Neutrophil (primary cell): Measurements from ENCODE around the gene MASP1.
"Not testable (repeated sequence)": the region's sequence is repeated elsewhere in the genome, so short reads cannot be mapped to it uniquely, and the experiment has no call there.

Experiments used
- H3K27ac ChIP-seq: fragments of 200-600 bp; sonication (generic); 2 replicates; pipeline ENCODE4 v1.5.1; 2016; ENCODE audit warnings: mild to moderate bottlenecking, moderate library complexity
- H3K27me3 ChIP-seq: fragments of 200-600 bp; sonication (generic); 2 replicates; pipeline ENCODE4 v1.6.0; 2016; ENCODE audit warnings: mild to moderate bottlenecking
- H3K36me3 ChIP-seq: fragments of 200-600 bp; sonication (generic); 2 replicates; pipeline ENCODE4 v1.5.1; 2017
- H3K4me1 ChIP-seq, 2 experiments: fragments of 200-600 bp in 1 of 2; sonication (generic) in 1 of 2; 1 replicate in 1 of 2; 2 replicates in 1 of 2; pipeline versions ENCODE4 v1.5.1 to v1.6.1; 2013 to 2016; ENCODE audit warnings: low read depth in 1 of 2, low read length in 1 of 2, mild to moderate bottlenecking in 1 of 2, moderate library complexity in 1 of 2; ENCODE audit not compliant: control insufficient read depth in 1 of 2, insufficient read depth in 1 of 2
- H3K4me3 ChIP-seq, 2 experiments: fragments of 200-600 bp in 1 of 2; sonication (generic) in 1 of 2; 1 replicate in 1 of 2; 2 replicates in 1 of 2; pipeline ENCODE4 v1.5.1; 2013 to 2016; ENCODE audit warnings: low read depth in 1 of 2, low read length in 1 of 2, mild to moderate bottlenecking in 1 of 2, moderate library complexity in 1 of 2
- H3K9me3 ChIP-seq: fragments of 200-600 bp; sonication (generic); 2 replicates; pipeline ENCODE4 v1.5.1; 2016
- TF ChIP-seq, protein P1 (sequence below): fragments of 200-600 bp; sonication (generic); IDR thresholded peaks from 2 replicates; pipeline ENCODE4 v1.5.1; 2016; ENCODE audit warnings: antibody characterized with exemption

The MASP1 gene

GRCh38 chr3:187207624-187208023 lies 83.9 kb downstream of the MASP1 start:
- TF ChIP-seq, protein P1, sequence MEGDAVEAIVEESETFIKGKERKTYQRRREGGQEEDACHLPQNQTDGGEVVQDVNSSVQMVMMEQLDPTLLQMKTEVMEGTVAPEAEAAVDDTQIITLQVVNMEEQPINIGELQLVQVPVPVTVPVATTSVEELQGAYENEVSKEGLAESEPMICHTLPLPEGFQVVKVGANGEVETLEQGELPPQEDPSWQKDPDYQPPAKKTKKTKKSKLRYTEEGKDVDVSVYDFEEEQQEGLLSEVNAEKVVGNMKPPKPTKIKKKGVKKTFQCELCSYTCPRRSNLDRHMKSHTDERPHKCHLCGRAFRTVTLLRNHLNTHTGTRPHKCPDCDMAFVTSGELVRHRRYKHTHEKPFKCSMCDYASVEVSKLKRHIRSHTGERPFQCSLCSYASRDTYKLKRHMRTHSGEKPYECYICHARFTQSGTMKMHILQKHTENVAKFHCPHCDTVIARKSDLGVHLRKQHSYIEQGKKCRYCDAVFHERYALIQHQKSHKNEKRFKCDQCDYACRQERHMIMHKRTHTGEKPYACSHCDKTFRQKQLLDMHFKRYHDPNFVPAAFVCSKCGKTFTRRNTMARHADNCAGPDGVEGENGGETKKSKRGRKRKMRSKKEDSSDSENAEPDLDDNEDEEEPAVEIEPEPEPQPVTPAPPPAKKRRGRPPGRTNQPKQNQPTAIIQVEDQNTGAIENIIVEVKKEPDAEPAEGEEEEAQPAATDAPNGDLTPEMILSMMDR: no peak
- Histone ChIP-seq H3K9me3 (no peaks in the 10 kb centered on the region), H3K27ac (no peak overlapping the region), H3K4me1 (no peaks in the 10 kb centered on the region), H3K36me3 (no peaks in the 10 kb centered on the region), H3K27me3 (no peaks in the 10 kb centered on the region), H3K4me3 (no peak overlapping the region)

DNA sequence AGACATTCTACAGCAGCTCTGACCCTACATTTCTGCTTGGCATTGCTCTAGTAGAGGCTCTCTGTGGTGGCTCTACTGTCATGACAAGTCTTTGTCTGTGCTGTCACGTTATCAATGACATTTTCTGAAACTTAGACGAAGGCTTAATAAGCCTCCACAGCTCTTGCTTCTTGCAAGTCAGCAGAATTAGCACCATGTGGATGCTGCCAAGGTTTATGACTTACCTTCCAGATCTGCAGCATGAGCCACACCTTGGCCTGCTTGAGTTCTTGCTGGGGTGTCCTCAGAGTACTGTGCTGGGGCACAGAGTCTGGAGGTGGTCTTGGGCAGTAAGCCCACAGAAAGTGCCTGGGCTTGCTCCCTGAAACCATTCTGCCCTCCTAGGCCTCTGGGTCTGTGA lies 84.5 kb downstream of the MASP1 start:
- H3K27me3 ChIP-seq: no peaks in the 10 kb centered on the region
- H3K27ac ChIP-seq: no peak overlapping the region
- no peak overlapping the region for H3K4me3 ChIP-seq
- no peaks in the 10 kb centered on the region for H3K36me3 ChIP-seq
- TF ChIP-seq, protein P1: no peak
- H3K9me3 ChIP-seq: no peaks in the 10 kb centered on the region
- no peaks in the 10 kb centered on the region for H3K4me1 ChIP-seq

DNA sequence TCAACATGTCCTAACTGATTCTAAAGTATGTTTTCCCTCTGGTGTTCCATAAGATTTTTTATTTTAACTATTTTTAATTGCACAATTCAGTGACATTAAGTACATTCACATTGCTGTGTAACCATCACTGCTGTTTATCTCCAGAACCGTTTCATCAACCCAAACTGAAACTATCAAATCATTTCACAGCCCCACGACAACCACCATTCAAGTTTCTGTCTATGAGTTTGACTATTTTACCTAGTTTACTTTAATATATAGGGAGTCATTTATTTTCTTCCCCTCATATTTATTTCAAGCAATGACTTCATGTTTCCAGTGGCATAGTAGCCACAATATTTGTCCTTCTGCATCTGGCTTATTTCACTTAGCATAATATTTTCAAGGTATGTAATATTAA lies 85.9 kb downstream of the MASP1 start:
- Histone ChIP-seq H3K4me1 (no peaks in the 10 kb centered on the region), H3K4me3 (no peak overlapping the region), H3K27ac (no peak overlapping the region), H3K36me3 (no peaks in the 10 kb centered on the region), H3K27me3 (no peaks in the 10 kb centered on the region), H3K9me3 (no peaks in the 10 kb centered on the region)
- TF ChIP-seq, protein P1: no peak

GRCh38 chr3:187199463-187200050 lies 92.0 kb downstream of the MASP1 start:
- not testable (repeated sequence) for H3K27ac ChIP-seq

DNA sequence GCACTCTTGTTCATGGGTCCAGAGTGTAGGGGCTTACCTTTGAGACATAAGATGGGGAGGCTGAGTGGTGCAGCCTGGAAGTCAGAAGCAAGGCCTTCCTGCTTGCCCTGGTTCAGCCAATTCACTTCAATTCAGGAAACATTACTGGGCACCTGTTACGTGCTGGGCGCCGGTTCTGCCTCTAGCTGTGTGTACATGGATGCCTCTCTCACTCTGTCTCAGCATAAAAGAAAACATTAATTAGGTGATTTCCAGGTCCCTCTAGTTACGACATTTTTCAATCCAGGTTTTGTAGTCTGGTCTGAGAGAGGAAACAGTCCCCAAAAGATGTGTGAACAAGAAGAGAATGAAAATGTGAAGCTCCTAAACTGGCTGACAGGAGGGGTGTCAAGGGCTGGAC lies 93.0 kb downstream of the MASP1 start:
- H3K27ac ChIP-seq: no peak overlapping the region
- no peaks in the 10 kb centered on the region for H3K4me1 ChIP-seq
- no peak overlapping the region for H3K4me3 ChIP-seq
- H3K27me3 ChIP-seq: no peaks in the 10 kb centered on the region
- H3K36me3 ChIP-seq: no peaks in the 10 kb centered on the region
- H3K9me3 ChIP-seq: no peaks in the 10 kb centered on the region
- TF ChIP-seq, protein P1: no peak

More at GRCh38 chr3:187199463-187200050, 92.0 kb downstream of the MASP1 start:
- H3K27me3 ChIP-seq, H3K4me3 ChIP-seq, H3K4me1 ChIP-seq, H3K36me3 ChIP-seq, H3K9me3 ChIP-seq: not testable (repeated sequence)

DNA sequence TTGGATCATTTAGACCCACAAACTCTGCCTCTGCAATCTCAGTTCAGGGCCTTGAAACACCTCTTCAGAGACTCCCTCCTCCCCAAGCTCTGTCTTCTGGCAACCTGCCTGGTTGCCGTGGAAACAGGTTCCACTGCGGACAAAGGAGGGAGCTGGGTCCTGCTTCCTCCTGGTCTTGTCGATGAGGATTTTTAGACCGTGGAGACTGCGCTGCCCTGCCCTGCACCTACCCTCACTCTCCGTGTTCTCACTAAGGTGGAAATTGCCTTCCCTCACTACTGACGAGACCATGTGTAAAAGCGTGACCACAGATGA lies 94.2 kb downstream of the MASP1 start, which contains the start of gene RTP1:
Gene RTP1 (plus strand): TSS at position 152 of the 315 bp plus-strand sequence. CDS start 30 bp downstream, at position 182.
- TF ChIP-seq, protein P1: no peak
- no peaks in the 10 kb centered on the region for H3K9me3 ChIP-seq
- H3K4me1 ChIP-seq: no peaks in the 10 kb centered on the region
- no peaks in the 10 kb centered on the region for H3K36me3 ChIP-seq
- H3K27me3 ChIP-seq: no peaks in the 10 kb centered on the region
- H3K4me3 ChIP-seq: no peak within 1 kb of the TSS
- H3K27ac ChIP-seq: no peak within 1 kb of the TSS
